Esophagus squamous epithelium (tissue), 5 donors: ENCODE results near the gene ANKZF1. TPM values are rescaled to one million over a fixed set of nuclear protein-coding genes. Genes with fewer than 3 reads are reported as not detected.

Source experiments
- DNase-seq: peaks from one replicate; lab custom pipeline; 2025; lab: John Stamatoyannopoulos, UW
- H3K27ac ChIP-seq, 4 donors: fragments of 200-600 bp; sonication (generic); one replicate each; pipeline ENCODE4 v1.5.1; 2016 to 2019; ENCODE audit warnings: mild to moderate bottlenecking in 1 of 4
- H3K27me3 ChIP-seq, 4 donors: fragments of 200-600 bp; sonication (generic); 1 replicate in 3 of 4; 2 replicates in 1 of 4; pipeline versions ENCODE4 v1.5.1 to v1.6.0; 2017 to 2021; ENCODE audit warnings: antibody characterized with exemption in 1 of 4
- H3K36me3 ChIP-seq, 3 donors: fragments of 200-600 bp; sonication (generic); one replicate each; pipeline ENCODE4 v1.5.1; 2016 to 2019
- H3K4me1 ChIP-seq, 3 donors: fragments of 200-600 bp; sonication (generic); one replicate each; pipeline ENCODE4 v1.5.1; 2017 to 2019
- H3K4me3 ChIP-seq, 4 donors: fragments of 200-600 bp; sonication (generic); 1 replicate in 3 of 4; 2 replicates in 1 of 4; pipeline ENCODE4 v1.5.1; 2016 to 2019; ENCODE audit warnings: mild to moderate bottlenecking in 2 of 4, moderate library complexity in 1 of 4
- H3K9me3 ChIP-seq, 3 donors: fragments of 200-600 bp; sonication (generic); one replicate each; pipeline ENCODE4 v1.5.1; 2016 to 2019
- CTCF ChIP-seq, 6 experiments: fragments of 450-650 bp in 4 of 6; fragments of 200-600 bp in 2 of 6; sonication (generic) in 2 of 6; IDR thresholded peaks; one replicate each; pipeline ENCODE4 v1.5.1; 2016 to 2019; ENCODE audit warnings: antibody characterized with exemption in 6 of 6, mild to moderate bottlenecking in 4 of 6, moderate library complexity in 4 of 6
- POLR2A ChIP-seq, 4 donors: fragments of 450-650 bp; IDR thresholded peaks; one replicate each; pipeline ENCODE4 v1.6.1; 2017; ENCODE audit warnings: antibody characterized with exemption in 4 of 4, mild to moderate bottlenecking in 4 of 4, moderate library complexity in 3 of 4
- WGBS, 2 donors: methylation state at CpG; one replicate each; pipeline ENCODE4 v1.1.5; 2018; 5-methylcytosine and 5-hydroxymethylcytosine counted together
- intact Hi-C: fragments of 100-400 bp; cut with DNase I; formaldehyde crosslinking; loops from one replicate; pipeline ENCODE4 v1.15.0; 2022
- total RNA-seq, 4 donors: library from RNA; depleted of rRNA; stranded (reverse); fragments of >200 nt; gene quantifications; one replicate each; pipeline ENCODE4 v1.1.0, GENCODE V29; 2016
- donor health status: DM: yes; HTN: yes; CAD: no.

The ANKZF1 gene
- total RNA-seq, 4 donors from 2014 or later: 10.2 to 54.9 (median 27.6) TPM

- peak overlapping the region; percentile 95 to 99 (median 97) for H3K27ac ChIP-seq
- WGBS, 2 donors: 5 to 15% methylated on average over 9 of the region's 9 CpGs
- TF ChIP-seq POLR2A (IDR thresholded peaks at IDR 0.05) (no peak), CTCF (IDR thresholded peaks at IDR 0.05) (peak in 1 of 6 experiments; percentile 4)
- H3K4me3 ChIP-seq: peak overlapping the region; percentile 62 to 95 (median 78)
- no peak for DNase-seq
- H3K36me3 ChIP-seq: peaks cover 0 to 35% (median under 1%) of the 10 kb centered on the region in 3 donors
- H3K4me1 ChIP-seq: peaks cover 24 to 69% (median 35%) of the 10 kb centered on the region in 3 donors
- H3K27me3 ChIP-seq: no peaks in the 10 kb centered on the region
- intact Hi-C loops: no loop called here
- H3K9me3 ChIP-seq: no peaks in the 10 kb centered on the region
Measured at GRCh38 chr2:219278655-219279150, 49.1 kb downstream of the ANKZF1 start.

- Histone ChIP-seq H3K9me3 (no peaks in the 10 kb centered on the region), H3K4me3 (peak within 1 kb of the TSS; percentile 62 to 95 (median 78)), H3K36me3 (peaks cover 0 to 41% (median 6%) of the 10 kb centered on the region in 3 donors), H3K4me1 (peaks cover 24 to 68% (median 31%) of the 10 kb centered on the region in 3 donors), H3K27ac (peak within 1 kb of the TSS; percentile 95 to 99 (median 97)), H3K27me3 (no peaks in the 10 kb centered on the region)
- TF ChIP-seq CTCF (IDR thresholded peaks at IDR 0.05) (no peak), POLR2A (IDR thresholded peaks at IDR 0.05) (peak in 3 of 4 donors; percentile 80 to 96 (median 94))
- WGBS, 2 donors: 0% methylated on average over 7 of the region's 65 CpGs
- peak; percentile 94 for DNase-seq
- intact Hi-C loops: no loop called here
Measured at GRCh38 chr2:219279151-219279915, 49.7 kb downstream of the ANKZF1 start, which contains the start of gene DNAJB2. Gene DNAJB2, plus strand, starts transcription at chr2:219279366. Its CDS starts 468 bp downstream, at chr2:219279834.

GRCh38 chr2:219279916-219280516, 50.4 kb downstream of the ANKZF1 start:
- 30 to 40% methylated on average over 9 to 11 of the region's 12 CpGs for WGBS, 2 donors
- Histone ChIP-seq H3K9me3 (no peaks in the 10 kb centered on the region), H3K4me1 (peaks cover 25 to 68% (median 32%) of the 10 kb centered on the region in 3 donors), H3K36me3 (peaks cover 0 to 48% (median 6%) of the 10 kb centered on the region in 3 donors), H3K27ac (peak overlapping the region; percentile 95 to 99 (median 97)), H3K27me3 (no peaks in the 10 kb centered on the region), H3K4me3 (peak overlapping the region; percentile 62 to 95 (median 78))
- DNase-seq: no peak
- TF ChIP-seq POLR2A (IDR thresholded peaks at IDR 0.05): no peak
- peak in 2 of 6 experiments; percentile 14 to 26 for TF ChIP-seq CTCF (IDR thresholded peaks at IDR 0.05)
- intact Hi-C loops: no loop called here

- H3K4me3 ChIP-seq: no peak overlapping the region
- peaks cover 31 to 73% (median 39%) of the 10 kb centered on the region in 3 donors for H3K4me1 ChIP-seq
- 64 to 96% methylated on average over 3 to 4 of the region's 4 CpGs for WGBS, 2 donors
- DNase-seq: no peak
- no peak for TF ChIP-seq POLR2A (IDR thresholded peaks at IDR 0.05)
- no peak for TF ChIP-seq CTCF (IDR thresholded peaks at IDR 0.05)
- no peaks in the 10 kb centered on the region for H3K27me3 ChIP-seq
- intact Hi-C loops: no loop called here
- peaks cover 0 to 54% (median 6%) of the 10 kb centered on the region in 3 donors for H3K36me3 ChIP-seq
- no peaks in the 10 kb centered on the region for H3K9me3 ChIP-seq
- peak overlapping the region in 3 of 4 donors; percentile 95 to 99 (median 97) for H3K27ac ChIP-seq
Measured at GRCh38 chr2:219280651-219281050, 51.0 kb downstream of the ANKZF1 start.
